KMS-11 (cell line): ENCODE measurements around the gene CIROP.

Source experiments
- H2AFZ ChIP-seq: fragments of 200-600 bp; sonication (generic); 2 replicates; pipeline ENCODE4 v1.6.1; 2016; ENCODE audit warnings: antibody characterized with exemption, mixed run types, low read depth
- H3K27ac ChIP-seq: fragments of 200-600 bp; sonication (generic); 2 replicates; pipeline ENCODE4 v1.6.1; 2016; ENCODE audit warnings: mild to moderate bottlenecking, mixed run types
- H3K27me3 ChIP-seq: fragments of 200-600 bp; sonication (generic); 2 replicates; pipeline ENCODE4 v1.6.1; 2017; ENCODE audit warnings: mild to moderate bottlenecking, low read depth, mixed run types, moderate library complexity; ENCODE audit not compliant: insufficient read depth
- H3K36me3 ChIP-seq: fragments of 200-600 bp; sonication (generic); 2 replicates; pipeline ENCODE4 v1.6.1; 2017; ENCODE audit warnings: mild to moderate bottlenecking, mixed run types; ENCODE audit not compliant: insufficient read depth
- H3K4me1 ChIP-seq: fragments of 200-600 bp; sonication (generic); 2 replicates; pipeline ENCODE4 v1.6.1; 2016; ENCODE audit warnings: mild to moderate bottlenecking, low read depth, mixed run types; ENCODE audit not compliant: poor library complexity, severe bottlenecking
- H3K4me2 ChIP-seq: fragments of 200-600 bp; sonication (generic); 2 replicates; pipeline ENCODE4 v1.7.0; 2016; ENCODE audit warnings: mild to moderate bottlenecking, mixed run types
- H3K4me3 ChIP-seq: fragments of 200-600 bp; sonication (generic); IDR thresholded peaks from 2 replicates; pipeline ENCODE4 v1.6.1; 2017; ENCODE audit warnings: low read depth, low read length, mixed read lengths; ENCODE audit not compliant: insufficient read depth
- H3K79me2 ChIP-seq: fragments of 200-600 bp; sonication (generic); 2 replicates; pipeline ENCODE4 v1.6.1; 2016; ENCODE audit warnings: low read depth, mixed run types; ENCODE audit not compliant: insufficient read depth
- H3K9ac ChIP-seq: fragments of 200-600 bp; sonication (generic); 2 replicates; pipeline ENCODE4 v1.6.1; 2016; ENCODE audit warnings: mild to moderate bottlenecking, mixed run types
- H4K20me1 ChIP-seq: fragments of 200-600 bp; sonication (generic); 2 replicates; pipeline ENCODE4 v1.6.1; 2016; ENCODE audit warnings: mild to moderate bottlenecking, mixed run types; ENCODE audit not compliant: insufficient read depth
- CTCF ChIP-seq: fragments of 200-600 bp; sonication (generic); conservative IDR thresholded peaks from 2 replicates; pipeline ENCODE4 v1.6.1; 2017; ENCODE audit warnings: low read depth, mild to moderate bottlenecking, antibody characterized with exemption, low read length, moderate library complexity, mixed read lengths

CIROP gene

GRCh38 chr14:23086565-23086964 lies 18.2 kb downstream of the CIROP start:
- Histone ChIP-seq H3K36me3 (no peaks in the 10 kb centered on the region), H3K27me3 (no peaks in the 10 kb centered on the region), H3K4me3 (no peak overlapping the region), H4K20me1 (no peaks in the 10 kb centered on the region), H3K4me2 (no peak overlapping the region), H3K27ac (no peak overlapping the region), H3K9ac (no peak overlapping the region), H3K4me1 (no peaks in the 10 kb centered on the region), H2AFZ (no peak overlapping the region), H3K79me2 (no peaks in the 10 kb centered on the region; the same call in 1 of the 2 replicates)
- TF ChIP-seq CTCF: no peak

DNA sequence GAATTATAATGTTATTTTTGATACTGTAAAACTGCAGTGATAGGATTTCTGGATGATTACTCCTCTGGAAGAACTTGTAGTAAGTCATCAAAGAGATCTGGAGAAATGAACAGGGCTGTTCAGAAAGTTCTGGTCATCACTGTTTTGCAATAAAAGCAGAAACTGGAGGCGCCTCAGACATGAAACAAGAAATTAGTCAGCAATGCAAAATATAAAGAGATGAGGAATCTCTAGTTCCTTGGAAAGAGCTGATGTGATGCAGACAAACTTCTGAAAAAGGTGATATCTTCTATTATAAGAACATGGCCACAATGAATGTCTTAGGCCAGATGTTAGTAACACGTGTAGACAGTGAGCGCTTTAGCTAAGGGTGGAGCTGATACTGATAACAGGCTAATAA lies 19.3 kb downstream of the CIROP start:
- Histone ChIP-seq H3K79me2 (no peaks in the 10 kb centered on the region), H3K36me3 (no peaks in the 10 kb centered on the region), H3K9ac (no peak overlapping the region), H3K4me3 (no peak overlapping the region), H2AFZ (no peak overlapping the region), H3K27me3 (no peaks in the 10 kb centered on the region), H3K4me2 (no peak overlapping the region), H3K4me1 (no peaks in the 10 kb centered on the region), H4K20me1 (no peaks in the 10 kb centered on the region), H3K27ac (no peak overlapping the region)
- no peak for TF ChIP-seq CTCF

DNA sequence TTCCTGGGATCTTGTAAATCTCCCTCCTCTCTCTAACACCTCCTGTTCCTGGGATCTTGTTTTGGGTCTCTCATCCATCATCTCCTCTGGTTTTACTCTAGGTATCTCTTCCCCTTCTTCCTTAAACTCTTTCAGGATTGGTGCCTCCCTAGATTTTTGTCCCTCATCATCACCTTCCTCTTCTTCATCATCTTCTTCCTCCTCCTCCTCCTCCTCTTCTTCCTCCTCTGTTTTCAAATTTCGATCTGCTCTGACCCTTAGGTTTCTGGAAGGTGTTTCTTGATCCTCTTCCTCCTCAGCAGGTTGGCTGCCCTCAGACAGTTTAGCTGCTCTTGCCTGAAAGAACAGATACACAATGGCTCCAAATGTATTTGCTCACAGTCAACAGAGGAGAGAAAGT lies 24.3 kb downstream of the CIROP start:
- H3K79me2 ChIP-seq: no peaks in the 10 kb centered on the region
- no peak for TF ChIP-seq CTCF
- no peak overlapping the region for H3K4me2 ChIP-seq
- H3K36me3 ChIP-seq: no peaks in the 10 kb centered on the region
- H3K27ac ChIP-seq: no peak overlapping the region
- no peaks in the 10 kb centered on the region for H3K27me3 ChIP-seq
- H3K4me3 ChIP-seq: no peak overlapping the region
- no peaks in the 10 kb centered on the region for H4K20me1 ChIP-seq
- H3K9ac ChIP-seq: no peak overlapping the region
- no peaks in the 10 kb centered on the region for H3K4me1 ChIP-seq
- no peak overlapping the region for H2AFZ ChIP-seq

GRCh38 chr14:23079716-23080115 lies 25.1 kb downstream of the CIROP start:
- Histone ChIP-seq H3K4me2 (no peak overlapping the region), H4K20me1 (no peaks in the 10 kb centered on the region), H2AFZ (no peak overlapping the region), H3K79me2 (no peaks in the 10 kb centered on the region), H3K9ac (no peak overlapping the region), H3K36me3 (no peaks in the 10 kb centered on the region), H3K4me3 (no peak overlapping the region), H3K4me1 (no peaks in the 10 kb centered on the region), H3K27ac (no peak overlapping the region), H3K27me3 (no peaks in the 10 kb centered on the region)
- TF ChIP-seq CTCF: no peak
